GF-D8 (cell line): Measurements from ENCODE around the gene MIA2.
"Not testable (repeated sequence)": the region's sequence is repeated elsewhere in the genome, so short reads cannot be mapped to it uniquely, and the experiment has no call there.

Source experiments
- DNase-seq: peaks from one replicate; lab custom pipeline; 2025; lab: John Stamatoyannopoulos, UW

The MIA2 gene

DNA sequence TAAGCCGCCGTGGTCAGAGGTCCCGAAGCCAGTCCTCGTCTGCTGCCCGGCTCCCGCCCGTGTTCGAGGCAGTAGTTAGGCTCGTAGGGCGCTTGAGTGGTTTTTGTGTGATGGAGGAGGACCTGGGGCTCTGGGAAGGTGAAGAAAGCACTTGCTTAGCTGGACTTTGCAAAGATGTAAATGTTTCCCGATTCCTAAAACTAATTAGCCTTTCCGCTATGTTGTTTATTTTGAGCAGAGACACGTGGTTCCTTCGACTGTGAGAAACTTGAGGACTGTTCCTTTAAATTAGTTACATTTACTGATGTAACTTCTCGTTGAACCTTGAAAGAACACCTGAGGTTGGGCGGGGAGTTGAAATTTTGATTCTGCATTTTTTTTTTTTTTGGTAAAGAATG is 33.9 kb downstream of the MIA2 start:
- DNase-seq = no peak

DNA sequence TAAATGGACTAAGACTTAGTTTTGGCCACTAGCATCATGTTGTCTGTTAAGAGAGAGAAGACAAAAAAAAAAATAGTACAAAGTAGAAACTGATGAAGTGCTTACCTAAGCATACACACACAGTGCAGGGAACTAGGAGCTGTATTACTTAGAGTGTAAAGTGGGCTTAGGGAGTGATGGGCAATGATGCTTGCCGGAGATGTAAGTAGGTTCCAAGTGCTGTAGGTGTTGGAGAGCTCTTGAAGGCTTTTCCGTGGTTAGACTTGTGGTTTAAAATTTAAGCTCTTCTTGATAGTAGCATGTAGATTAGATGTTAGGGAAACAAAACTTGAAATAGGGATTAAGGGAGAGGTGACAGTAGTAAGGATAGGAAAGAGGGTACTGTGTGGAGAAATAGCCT is 34.7 kb downstream of the MIA2 start:
- no peak for DNase-seq

DNA sequence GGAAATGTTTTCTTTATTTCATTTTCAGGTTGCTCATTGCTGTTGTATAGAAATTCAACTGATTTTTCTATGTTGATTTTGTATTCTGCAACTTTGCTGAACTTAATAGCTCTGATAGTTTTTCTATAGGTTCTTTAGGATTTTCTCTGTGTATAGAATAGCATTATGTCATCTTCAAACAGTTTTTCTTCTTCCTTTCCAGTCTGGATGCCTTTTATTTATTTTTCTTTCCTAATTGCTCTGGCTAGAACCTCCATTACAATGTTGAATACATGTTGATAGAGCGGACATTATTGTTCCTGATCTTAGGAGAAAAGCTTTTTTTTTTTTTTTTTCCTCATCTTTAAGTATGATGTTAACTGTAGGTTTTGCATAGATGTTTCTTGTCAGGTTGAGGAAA is 39.2 kb downstream of the MIA2 start:
- no peak for DNase-seq

DNA sequence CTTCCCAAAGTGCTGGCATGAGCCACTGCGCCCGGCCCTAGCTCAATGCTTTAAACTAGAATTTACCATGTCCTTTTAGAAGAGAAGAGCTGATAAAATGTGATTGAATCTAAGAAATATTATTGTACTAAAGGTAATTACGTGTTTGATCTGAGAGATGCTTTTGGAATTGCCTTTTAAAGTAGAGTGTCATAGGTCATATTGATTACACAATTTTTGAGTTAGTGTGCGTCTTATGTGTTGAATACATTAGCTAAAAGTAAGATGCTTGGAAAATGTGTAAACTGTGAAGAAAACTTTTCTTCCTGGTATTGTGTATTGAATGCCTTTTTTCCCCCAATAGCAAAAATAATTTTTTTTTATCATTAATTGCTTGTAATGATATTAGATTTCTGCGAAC is 41.7 kb downstream of the MIA2 start:
- no peak for DNase-seq

DNA sequence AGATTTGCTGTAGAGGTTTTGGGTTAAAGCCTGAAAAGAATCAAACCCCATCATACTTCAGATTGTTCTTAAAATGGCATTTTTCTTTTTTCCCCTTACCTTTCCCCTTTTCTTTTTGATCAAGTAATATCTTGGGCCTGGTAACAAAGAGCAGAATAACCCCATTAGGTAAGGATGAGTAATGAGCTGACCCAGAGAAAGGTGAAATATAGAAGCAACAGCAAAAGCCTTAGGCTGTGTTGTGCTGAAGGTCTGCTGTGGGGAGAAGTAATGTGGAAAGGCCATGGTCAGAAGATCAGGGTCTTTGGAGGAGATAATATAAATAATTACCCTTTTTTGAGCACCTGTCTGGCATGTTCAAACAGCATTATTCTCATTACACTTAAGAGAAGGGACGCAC is 42.3 kb downstream of the MIA2 start:
- no peak for DNase-seq

DNA sequence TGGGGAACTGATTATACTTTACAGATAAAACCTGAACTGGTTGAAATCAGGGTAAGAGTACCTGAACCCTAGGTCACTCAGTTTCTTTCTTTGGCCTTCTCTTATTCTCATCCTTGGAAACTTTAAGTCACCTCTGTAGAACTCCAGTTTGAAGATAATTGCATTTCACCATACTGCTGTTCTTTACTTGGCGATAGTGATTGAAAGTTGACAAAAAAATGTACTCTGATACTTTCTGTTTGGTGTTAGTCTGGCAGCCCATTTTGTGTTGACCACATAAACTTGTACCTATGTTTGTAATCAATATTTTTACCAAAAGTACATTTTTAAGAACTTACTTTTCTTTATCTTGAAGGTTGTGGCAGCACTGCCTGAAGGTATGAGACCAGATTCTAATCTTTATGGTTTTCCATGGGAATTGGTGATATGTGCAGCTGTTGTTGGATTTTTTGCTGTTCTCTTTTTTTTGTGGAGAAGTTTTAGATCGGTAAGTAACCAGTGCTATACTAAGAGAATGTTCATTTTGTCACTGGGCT is 42.9 kb downstream of the MIA2 start:
- DNase-seq = no peak

DNA sequence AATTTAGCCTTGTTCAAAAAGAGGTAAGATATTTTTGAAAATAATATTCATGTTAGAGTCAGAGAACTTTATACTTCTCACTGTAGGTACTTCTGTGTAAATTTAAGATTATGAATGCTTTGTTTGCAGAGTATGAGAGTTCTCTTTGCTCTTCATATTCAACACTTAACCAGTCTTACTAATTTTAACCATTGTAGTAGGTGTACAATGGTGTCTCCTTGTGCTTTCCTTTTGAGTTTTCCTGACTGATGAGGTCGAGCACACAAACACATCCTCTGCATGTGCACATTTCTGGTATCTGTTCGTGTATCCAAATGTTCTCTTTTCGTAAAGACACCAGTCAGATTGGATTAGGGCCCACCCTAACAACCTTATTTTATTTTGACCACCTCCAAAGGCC is 45.8 kb downstream of the MIA2 start:
- DNase-seq = no peak

DNA sequence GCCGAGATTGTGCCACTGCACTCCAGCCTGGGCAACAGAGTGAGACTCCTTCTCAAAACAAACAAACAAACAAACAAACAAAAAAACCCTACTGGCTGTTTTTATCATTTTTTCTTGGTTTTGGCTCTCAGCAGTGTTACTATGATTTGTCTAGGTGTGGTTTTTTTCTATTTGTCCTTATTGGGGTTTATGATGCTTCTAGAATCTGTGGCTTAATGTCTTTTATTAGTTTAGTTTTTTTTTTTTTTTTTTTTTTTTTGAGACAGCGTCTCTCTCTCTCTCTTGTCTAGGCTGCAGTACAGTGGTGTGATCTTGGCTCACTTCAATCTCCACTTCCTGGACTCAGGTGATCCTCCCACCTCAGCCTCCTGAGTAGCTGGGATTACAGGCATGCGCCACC is 47.0 kb downstream of the MIA2 start:
- not testable (repeated sequence) for DNase-seq

DNA sequence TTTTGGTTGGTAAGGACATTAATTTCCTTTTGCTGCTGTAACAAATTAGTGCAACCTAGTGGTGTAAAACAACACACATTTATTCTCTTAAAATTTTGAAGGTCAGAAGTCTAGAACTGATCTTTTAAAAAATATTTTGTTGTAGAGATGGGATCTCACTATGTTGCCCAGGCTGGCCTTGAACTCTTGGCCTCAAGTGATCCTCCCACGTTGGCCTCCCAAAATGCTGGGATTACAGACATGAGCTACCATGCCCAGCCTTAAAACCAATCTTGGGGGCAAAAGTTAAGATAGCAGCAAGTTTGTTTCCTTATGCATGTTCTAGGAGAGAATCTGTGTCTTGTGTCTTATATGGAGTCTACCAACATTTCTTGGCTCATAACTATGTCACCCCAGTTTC is 55.8 kb downstream of the MIA2 start:
- DNase-seq = no peak

DNA sequence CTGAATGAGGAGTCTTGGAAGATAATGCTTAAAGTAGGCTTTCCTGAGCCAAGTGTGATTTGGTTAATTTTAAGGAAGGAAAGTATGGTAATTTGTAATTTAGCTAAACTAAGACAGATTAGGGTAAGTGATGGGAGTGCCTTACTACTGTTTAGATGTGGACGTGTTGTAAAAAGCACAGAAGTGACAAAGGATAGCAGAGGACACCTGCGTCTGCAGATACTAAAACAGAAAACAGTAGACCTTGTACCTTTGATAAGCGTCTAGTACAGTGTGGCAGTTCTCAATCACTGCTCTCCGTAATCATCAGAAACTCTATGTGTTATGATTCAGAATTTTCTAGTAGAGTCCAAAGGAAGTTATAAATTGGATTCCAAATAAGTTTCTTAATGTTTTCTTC is 58.0 kb downstream of the MIA2 start:
- DNase-seq = no peak

DNA sequence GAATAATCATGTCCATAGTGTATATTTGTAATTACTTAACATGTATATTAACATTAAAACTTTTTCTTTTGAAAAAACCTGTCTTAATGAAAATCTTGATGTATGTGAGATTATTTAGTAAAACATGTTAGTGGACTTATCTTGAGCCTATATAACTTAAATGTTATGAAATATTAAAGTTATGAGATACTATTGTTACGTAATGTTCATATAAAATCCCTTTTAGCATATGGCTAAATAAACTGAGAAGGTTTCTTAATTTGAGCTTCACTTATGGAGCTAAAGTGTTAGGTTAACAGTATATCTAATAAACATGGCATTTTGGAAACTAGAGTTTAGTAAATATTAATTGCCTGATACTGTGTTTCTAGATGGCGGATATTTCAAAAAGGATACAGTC is 59.9 kb downstream of the MIA2 start:
- DNase-seq = no peak

DNA sequence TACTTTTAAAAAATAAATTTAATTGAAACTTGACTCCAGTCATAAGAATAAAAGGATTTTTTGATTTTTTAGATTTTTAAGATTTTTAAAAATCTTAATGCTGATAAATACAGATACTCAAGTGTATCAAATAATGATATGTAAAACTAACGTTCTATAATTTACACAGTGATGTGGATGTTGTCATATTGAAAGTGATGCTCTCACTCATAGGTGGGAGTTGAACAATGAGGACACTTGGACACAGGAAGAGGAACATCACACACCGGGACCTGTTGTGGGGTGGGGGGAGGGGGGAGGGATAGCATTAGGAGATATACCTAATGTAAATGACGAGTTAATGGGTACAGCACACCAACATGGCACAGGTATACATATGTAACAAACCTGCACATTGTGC is 66.7 kb downstream of the MIA2 start:
- not testable (repeated sequence) for DNase-seq

DNA sequence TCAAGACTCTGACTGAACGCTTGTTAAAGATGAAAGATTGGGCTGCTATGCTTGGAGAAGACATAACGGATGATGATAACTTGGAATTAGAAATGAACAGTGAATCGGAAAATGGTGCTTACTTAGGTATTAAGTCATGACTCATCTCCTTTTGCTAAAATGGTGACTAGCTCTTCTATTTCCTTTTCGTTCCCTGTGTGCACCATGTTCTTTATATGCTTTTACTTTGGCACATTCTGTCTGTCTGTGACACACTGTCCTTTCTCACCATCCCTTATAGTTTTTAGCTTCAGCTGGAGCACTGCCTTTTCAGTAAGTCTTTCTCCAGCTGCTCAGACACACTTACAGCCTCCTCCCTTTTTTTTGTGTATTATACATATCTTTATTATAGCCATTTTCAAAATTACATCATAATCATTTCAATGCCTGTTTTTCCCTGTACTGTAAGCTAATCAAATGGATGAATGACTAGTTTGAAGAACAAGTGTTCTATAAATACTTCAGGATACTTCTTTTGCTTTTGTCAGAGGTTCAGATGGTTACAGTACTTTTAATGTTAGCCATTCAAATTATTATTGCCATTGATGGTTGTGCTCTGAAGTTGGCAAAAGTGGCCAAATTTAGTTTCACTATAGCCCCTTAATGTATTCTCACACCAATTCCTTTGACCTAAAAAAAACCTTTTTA is 68.6 kb downstream of the MIA2 start:
- DNase-seq = no peak

DNA sequence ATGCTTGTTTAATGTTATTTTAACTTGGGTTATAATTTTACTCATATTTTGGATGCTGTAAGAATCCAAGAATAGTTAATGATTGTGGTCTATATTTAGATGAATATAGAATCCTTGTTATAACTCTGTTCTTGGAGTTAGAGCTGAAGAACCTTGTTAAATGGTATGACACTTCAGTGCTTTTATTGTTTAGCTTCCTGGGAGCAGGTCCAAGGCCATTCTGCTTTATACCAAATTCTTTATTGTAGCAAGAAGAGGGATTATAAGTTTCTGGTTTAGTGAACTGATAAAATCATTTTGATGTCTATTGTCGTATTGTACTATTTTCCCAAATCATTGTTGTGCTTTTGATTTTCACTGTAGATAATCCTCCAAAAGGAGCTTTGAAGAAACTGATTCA is 69.4 kb downstream of the MIA2 start:
- DNase-seq = no peak

DNA sequence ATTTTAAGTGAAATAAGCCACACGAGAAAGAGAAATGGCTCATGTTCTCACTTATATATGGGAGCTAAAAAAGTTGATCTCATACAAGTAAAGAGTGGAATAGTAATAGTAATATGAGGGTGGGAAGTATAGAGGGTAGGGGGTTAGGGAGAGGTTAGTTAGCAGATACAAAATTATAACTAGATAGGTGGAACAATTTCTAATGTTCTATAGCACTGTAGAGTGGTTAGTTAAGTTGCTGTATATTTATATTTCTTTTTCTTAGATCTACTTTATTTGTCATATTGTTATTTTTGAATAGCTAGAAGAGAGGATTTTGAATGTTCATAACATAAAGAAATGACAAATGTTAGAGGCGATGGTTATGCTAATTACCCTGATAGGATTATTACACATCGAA is 74.1 kb downstream of the MIA2 start:
- DNase-seq = no peak

DNA sequence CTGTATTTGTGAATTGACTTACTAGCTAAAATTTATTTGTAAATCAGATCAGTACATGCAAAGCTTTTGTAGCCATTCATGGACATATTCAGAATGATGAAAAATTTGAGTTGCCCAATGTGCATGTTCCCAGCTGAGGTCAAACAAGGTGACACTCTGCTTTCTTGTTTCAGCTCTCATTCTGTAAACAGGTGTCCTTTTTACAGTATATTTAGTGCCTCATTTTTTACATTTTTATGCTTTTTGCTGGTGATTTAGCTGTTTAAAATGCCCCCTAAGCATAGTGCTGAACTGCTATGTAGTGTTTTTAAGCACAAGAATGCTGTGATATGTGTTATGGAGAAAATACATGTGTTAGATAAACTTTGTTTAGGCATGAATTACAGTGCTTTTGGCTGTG is 76.3 kb downstream of the MIA2 start:
- no peak for DNase-seq

DNA sequence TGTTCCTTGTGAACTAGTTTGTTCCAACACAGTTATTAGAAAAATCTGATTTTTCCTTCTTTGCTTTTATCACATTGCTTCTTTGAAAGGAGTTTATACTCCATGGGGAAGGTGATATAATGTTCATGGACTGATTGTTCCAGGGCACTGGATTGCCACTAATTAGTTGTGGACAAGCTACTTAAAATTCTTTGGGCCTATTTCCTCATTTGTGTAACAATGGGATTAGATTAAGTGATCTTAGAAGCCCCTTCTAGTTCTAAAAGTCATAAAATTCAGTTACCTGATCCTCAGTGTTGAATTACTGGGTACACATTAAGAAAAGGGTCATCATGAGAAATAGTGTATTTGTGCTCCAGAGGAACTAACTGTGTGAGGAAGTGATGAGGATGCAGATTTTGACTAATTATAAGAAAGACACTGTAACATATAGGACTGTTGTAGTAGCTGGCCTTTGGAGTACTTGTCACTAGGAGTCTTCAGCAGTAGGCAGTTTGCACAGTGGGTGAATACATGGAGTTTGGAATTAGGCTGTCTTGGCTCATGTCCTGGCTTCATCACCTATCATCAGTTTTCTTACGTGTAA is 82.2 kb downstream of the MIA2 start:
- no peak for DNase-seq

DNA sequence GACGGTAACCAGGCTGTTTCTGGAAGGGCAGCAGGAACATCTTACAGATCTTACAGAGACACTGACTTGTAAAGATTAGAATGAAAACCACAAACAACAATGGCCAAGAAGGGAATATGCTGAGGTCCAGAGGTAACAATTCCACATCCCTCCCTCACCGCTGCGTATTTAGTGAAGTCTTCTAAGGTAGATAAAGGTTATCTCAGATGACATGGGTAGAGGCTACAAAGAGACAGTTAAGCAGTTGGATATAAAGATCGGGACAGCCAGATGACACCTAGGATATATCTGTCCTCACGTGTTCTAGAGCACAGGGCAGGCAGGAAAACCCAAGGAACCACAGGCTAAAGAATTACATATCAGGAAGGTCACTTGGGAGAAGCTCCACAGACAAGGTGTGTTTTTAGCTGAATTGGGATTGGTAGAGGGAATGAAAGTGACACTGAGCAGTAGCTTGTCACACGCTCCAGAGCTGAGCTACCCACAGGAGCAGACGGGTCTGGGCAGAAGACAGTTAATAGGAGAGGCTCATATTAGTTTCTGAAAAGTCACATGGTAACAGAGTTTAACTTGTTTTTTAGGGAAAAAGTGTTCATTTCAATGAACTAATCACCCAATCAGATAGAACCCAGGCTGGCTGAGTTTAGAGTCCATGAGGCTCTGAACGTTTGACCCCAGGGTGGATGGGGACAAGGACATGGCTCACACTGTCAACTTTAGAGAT is 83.3 kb downstream of the MIA2 start:
- DNase-seq = no peak

DNA sequence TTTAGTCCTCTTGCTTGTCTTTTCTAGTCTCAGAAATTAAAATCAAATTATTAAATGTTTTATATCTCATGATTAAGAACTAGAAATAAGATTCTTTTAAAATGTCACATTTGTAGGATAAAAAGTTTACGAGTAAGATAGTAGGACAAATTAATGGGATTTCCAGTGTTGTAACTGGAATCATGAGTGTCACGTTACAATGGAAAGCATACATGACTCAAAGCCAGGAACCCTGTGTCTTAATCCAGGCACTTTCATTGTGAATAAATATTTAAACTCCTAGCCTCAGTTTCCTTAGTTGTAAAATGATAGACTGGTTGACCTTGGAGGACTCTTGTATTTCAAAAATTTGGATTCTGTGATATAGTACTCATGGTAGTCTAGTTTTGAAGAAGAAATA is 84.9 kb downstream of the MIA2 start:
- DNase-seq = no peak

DNA sequence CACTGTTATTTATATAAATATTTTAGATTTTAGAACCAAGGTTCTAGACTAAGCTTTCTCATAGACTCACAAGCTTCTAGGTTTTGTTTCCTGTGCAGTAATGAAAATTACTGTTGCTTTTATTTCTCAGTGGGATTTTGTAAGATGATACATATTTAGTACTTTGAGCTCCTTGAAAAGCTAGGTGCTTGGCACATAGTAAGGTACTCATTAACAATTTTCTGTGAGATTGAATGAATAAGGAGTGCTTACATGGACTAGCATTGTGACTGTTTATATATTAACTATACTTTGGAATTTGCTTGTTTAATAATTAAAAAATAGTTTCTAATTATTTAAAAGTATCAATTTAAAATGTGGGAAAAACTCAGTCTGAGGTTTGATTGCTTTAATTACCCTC is 85.7 kb downstream of the MIA2 start:
- no peak for DNase-seq

DNA sequence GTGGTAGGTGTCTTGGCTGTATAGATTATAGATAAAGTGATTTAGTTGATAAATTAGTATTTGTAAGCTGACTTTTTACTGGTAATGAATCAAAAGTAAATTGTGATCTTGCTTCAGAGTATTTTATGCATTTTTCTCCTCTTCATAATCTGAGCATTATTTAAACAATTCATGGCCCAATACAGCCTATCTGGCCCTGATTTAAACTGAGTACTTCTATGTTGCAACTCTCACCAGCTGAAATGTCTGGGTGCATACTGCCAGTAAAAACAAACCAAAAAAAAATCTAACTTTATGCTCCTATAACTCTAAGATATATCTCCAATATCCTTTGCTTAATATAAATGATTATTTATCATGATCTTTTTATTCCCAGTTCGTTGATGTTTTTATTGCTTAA is 86.6 kb downstream of the MIA2 start:
- DNase-seq = no peak

DNA sequence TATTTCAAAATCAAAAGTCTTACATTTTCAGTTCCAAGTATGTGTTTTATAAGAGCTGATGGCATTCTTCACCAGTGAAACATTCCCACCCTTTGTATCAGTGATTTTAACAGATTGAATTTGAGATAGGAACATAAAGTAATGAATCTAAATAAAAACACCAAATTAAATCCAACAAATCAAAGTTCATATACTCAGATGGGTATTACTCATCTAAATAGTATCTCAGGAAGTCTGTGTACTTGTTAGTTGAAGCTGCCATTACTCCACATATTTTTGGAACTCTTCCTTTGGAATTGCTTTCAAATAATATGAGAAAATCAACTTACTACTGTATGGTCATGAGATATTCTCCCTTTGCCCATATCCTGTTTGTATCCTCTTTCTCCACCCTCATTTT is 89.1 kb downstream of the MIA2 start:
- no peak for DNase-seq

DNA sequence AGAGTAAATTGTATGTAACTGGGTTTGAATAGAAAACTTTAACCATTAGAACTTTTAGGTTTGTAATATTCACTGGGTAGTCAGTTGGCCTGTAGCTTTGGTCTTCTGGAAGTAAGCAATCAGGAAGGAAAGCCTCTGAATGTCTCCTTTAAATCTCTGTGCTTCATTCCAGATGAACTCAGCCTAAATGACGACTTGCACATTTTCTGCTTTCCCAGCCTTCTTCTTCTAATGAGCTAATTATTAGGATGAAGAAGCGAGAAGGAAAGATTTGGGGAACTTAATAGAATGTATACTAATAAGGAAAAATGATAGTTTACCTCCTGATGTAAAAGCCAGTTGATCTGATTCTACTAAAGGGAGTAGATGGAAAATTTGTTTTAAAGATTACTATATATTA is 90.4 kb downstream of the MIA2 start:
- DNase-seq = no peak
